GM19023 (cell line): ENCODE results near the gene UBASH3A.

ENCODE experiments used
- ATAC-seq: cut with Tn5 transposase; IDR thresholded peaks from one replicate; pipeline ENCODE4 v1.9.1; 2021; ENCODE audit warnings: mild to moderate bottlenecking, moderate library complexity; ENCODE audit not compliant: unreplicated experiment

The UBASH3A gene, protein sequence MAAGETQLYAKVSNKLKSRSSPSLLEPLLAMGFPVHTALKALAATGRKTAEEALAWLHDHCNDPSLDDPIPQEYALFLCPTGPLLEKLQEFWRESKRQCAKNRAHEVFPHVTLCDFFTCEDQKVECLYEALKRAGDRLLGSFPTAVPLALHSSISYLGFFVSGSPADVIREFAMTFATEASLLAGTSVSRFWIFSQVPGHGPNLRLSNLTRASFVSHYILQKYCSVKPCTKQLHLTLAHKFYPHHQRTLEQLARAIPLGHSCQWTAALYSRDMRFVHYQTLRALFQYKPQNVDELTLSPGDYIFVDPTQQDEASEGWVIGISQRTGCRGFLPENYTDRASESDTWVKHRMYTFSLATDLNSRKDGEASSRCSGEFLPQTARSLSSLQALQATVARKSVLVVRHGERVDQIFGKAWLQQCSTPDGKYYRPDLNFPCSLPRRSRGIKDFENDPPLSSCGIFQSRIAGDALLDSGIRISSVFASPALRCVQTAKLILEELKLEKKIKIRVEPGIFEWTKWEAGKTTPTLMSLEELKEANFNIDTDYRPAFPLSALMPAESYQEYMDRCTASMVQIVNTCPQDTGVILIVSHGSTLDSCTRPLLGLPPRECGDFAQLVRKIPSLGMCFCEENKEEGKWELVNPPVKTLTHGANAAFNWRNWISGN

DNA sequence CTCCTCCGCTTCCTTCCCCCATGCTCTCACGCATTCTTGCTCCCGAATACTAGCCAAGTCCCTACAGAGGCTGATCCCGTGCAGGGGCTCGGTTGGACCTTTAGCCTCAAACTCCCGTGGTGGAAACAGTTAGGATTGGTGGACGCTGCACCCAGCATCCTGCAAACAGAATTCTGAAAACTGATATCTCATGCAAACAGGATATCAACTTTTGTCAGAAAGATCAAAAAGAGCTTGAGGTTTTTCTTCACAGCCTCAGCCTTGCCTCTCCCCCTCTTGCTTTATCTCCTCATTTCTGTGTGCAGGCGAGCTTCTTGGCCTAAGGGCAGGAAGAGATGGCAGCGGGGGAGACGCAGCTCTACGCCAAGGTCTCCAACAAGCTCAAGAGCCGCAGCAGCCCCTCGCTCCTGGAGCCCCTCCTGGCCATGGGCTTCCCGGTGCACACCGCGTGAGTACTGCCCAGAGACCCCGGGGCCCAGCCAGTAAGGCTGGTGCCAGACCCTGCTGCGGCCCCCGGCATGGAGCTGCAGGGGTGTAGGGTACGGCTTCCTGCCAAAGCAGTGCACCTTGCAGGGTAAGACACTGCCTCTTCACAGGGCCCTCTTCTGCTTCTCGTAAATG is at the start of gene UBASH3A:
TSS of gene UBASH3A (plus strand) at position 292 of the 621 bp plus-strand sequence. CDS start at position 336, 44 bp downstream.
- ATAC-seq: no peak

DNA sequence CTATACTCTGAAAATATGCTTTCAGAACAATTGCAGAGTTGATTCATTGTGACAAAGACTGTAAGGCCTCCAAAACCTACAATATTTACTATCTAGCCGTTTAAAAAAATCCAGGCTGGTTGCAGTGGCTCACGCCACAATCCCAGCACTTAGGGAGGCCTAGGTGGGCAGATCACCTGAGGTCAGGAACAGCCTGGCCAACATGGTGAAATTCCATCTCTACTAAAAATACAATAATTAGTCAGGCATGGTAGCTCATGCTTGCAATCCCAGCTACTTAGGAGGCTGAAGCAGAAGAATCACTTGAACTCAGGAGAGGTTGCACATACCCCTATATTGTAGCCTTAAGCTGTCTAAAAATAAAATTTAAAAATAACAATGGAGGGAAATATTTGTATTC is 47.7 kb upstream of the UBASH3A start:
- ATAC-seq: no peak

DNA sequence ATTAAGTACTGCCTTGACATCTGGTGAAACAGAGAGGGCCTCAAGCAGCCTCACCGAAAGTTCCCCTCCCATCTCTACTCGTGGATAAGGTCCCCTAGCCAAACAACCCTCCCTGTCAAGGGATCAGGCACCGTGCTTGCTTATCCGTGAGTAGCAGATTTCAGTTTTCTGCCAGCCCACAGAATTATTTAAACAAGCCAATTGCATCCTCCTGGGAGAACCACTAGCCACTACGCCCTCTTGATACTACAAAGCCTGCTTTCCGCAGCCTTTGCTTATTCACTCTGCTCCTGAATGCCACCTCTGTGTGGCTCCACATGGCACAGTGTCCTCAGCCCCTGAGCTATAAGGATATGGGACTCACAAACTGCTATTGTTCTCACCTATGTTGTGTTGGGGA is 47.1 kb upstream of the UBASH3A start:
- no peak for ATAC-seq

DNA sequence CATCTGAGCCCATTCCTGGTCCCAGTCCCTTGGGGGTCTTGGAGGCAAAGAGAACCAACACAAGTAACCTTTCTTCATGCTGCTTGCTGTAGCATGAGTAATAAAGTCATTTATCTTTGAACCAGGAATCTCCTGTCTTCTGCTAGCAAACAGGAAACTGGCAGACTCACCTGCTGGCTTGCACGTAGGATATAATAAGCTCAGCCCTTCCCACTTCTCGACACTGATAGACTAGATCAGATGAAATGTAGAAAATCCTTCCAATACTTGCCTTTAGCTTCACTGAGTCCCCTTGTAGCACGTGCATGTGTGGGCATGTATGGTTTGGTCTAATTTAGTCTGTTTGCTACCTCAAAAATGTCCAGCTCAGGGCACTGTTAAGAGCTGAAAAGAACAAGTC is 46.4 kb upstream of the UBASH3A start:
- no peak for ATAC-seq

DNA sequence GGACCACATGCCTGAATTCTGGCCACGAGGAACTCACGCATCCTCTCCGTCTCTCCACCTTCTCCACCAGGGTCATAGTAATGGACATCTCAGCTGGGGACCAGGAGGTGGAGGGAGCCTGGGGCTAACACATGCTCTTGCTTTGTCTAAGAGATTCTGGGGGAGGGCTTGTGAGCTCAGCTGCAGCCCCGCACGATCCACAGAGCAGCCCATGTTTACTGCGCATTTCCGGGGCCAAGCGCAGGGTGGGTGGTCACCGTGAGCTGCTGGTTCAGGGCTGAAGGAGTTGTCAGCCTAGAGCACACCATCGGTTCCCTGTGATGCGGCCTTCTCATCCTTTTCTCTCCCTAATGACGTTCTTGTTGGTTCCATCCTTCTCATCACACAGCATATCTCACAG is 45.4 kb upstream of the UBASH3A start:
- ATAC-seq: no peak

DNA sequence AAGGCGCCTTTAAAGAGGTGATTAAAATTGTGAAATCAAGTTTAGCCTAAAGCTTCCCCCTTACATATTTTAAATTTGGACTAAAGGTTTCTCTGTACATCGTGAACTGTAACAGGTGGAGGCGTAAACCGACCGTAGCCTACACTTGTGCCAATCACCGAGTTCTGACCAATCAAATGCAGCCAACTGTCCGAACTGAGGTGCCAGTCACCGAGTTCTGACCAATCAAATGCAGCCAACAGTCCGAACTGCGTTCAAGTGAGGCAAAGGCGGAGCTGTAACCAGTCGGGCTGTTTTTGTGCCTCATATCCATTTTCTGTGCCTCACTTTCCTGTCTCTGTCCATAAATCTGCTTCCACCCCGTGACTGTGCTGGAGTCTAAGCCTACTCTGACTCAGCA is 44.8 kb upstream of the UBASH3A start:
- no peak for ATAC-seq

DNA sequence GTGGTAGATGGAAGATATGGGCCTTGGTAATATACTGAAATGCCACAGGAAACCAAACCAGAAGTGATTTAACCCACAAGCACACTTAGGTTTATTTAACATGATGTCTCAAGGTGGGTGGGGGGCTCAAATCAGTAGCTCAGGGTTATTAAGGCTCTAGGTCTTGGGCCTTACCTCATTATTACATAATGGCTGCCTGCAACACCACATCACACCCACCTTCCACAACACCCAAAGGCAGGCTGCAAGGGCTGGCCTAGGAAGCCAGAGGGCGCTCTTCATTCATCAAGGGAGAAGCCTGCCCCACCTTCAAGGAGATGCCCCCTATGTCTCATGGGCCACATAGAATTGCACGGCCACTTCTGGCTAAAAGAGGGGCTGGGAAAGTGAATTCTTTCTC is 43.4 kb upstream of the UBASH3A start:
- no peak for ATAC-seq

DNA sequence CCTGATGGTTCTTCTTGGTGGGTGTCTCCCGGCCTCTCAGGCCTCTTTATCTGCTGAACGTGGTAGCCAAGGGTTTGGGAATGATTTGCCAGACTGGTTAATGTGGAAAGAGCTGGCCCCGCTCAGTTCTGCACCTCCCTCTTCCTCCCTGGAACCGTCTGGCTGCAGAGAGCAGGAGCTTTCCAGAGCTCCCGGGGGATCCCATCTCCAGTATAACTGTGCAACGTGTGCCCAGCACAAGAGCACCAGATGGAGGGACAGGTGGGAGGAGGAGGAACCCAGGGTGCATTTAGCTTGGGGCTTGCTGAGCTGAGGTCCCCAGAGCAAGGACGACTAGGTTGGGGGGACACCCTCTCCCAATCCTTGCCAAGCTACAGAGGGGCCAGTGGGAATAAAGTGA is 42.4 kb upstream of the UBASH3A start:
- ATAC-seq: no peak

DNA sequence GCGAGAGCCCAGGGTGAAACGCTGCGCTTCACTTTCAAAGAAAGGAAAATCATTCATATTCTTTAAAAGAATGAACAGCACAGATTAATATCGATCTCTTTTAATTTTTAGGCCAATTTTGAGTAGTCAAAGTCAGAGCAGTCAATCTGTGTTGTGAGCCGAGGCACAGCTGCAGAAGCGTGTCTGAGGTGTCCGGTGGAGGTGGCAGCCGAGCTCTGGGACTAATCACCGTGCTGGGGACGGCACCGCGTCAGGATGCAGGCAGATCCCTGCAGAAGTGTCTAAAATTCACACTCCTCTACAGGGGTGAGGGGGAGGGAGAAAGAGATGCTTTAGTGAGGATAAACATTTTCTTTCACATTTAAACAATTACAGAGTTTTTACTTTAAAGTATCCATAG is 41.5 kb upstream of the UBASH3A start:
- no peak for ATAC-seq

DNA sequence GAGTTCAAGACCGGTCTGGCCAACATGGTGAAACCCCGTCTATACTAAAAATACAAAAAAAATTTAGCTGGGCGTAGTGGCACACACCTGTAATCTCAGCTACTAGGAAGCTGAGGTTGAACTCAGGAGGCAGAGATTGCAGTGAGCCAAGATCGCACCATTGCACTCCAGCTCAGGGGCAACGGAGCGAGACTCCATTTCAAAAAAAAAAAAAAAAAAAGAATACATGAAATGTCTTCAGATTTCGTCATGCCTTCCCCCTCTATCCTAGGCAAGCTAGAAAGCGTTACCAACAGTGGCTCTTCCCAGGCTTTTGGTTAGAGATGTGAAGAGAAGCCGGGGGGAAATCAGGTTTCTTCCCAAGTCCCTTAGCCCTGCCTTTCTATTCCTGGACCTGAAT is 41.0 kb upstream of the UBASH3A start:
- no peak for ATAC-seq

DNA sequence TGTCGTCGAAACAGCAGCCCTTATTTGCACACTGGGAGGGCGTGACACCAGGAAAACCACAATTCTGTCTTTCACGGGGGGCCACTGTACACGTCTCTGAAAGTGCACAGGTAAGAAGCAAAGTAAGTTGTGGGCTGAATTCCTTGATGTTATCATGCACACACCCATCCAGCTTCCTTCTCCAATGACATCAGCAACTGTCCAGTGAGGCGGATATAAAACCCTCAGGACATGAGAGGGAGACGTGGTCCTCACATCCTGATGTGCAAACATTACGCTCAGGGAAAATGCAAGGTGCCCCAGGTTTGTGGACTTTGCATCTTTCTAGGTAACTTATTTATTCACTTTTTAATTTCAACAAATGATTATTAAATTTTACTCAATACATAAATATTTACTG is 40.4 kb upstream of the UBASH3A start:
- no peak for ATAC-seq

DNA sequence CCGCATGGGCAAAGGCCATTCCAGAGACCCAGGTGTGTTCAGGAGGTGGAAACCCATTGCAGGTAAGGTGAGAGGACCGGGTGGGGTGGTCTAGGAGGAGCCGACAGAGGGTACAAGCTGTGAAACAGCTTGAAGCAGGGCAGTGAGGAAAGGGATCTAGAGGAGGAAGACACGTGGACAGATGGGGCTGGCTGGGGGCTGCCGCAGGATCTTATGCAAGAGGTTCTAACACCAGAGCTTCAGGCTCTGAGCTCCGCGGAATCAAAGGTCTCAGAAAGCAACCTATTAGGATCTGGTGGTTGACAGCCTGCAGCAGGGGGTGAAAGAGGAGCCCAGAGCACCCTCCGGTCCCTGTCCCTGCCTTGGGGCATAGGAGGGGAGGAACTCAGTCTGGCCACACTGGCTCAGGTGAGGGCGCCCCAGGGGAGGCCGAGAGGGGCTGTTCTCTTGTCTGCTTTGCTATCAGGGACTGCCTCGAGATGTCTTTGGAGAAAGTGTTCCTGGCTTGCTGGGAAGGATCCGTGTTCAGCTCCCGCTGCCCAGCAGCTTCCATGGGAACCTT is 39.3 kb upstream of the UBASH3A start:
- no peak for ATAC-seq

DNA sequence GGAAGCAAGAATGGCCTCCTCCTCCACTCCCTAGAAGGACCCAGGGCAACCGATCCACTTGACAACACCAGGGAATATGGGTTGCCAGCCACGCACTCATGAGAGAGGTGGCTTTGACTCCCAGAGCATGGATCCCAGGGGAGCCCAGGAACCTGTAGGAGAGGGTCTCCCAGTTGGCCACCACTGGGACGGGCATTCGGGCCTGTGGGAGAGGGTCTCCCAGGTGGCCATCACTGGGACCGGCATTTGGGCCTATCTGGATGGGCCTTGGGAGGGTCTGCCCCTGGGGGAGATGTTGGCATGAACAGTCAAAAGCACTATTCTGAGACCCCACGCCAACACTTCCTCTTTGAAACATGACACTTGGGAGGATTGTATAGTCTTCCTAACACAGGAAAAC is 37.9 kb upstream of the UBASH3A start:
- no peak for ATAC-seq

DNA sequence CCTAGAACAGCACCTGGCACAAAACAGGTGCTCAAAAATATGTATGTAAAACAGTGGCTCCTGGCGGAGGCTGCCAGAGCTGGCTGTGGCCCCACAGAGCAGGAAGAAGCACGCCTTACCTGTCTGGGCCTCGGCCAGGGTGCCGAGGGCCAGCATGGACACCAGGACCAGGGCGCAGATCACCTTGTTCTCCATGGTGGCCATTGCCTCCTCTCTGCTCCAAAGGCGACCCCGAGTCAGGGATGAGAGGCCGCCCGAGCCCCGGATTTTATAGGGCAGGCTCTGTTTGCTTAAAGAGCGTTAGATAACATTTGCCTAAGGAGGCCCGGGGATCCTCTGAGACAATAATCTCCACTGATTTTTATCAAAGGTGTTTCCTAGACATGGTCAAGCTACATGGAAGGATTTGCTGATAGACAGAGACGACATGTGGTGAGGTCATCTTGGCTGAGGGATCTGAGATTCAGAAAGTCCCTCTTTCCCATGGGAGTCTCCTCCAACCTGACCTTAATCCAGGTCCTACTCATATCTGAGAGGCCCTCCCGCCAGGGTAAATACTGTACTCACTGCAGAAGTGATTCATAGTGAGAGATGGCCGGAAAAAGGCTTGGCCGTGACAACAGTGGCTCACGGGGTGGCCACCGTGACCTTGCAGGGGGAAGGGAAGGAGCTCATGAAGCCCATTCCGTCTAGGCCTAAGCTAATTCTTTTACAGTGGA is 37.3 kb upstream of the UBASH3A start, which contains the start of gene TFF1:
TSS of gene TFF1 (minus strand) at position 244 of the 719 bp plus-strand sequence. CDS start at position 204, 40 bp downstream.
- ATAC-seq: no peak

DNA sequence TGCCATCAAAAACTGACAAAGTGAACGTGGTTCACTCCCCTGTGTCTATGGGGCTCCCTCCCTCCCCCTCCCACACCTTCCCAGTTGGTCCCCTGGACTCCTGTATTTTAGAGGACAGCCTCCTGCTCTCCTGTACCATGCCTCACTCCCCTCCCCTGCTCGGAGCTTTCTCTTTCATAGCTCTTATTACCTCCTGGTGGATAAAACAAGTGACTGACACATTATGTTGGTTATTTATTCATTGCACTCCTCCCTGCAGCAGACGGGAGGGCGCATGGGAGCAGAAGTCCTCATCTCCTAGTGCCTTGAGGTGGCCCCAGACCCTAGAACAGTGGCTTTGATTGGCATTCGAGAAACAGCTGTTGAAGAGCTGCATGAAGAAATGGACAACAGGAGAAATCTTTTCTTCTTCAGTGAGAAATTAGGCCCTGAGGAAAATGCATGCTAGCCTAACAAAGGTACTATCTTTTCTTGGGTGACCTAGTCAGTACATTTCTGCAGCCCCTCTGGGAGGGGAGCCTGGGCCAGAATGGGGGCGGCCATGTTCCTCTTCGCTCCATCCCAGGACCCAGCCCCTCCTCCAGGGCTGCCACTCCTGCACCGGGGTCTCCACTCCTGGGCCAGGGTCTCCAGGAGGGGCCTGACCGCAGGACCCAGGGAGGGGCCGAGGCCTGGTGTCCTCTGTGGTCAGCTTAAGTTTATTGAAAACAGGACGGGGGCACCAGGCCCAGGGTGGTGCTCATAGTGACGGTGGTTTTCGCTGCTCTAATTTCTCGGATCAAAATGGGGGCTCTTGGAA is 36.1 kb upstream of the UBASH3A start:
- no peak for ATAC-seq

DNA sequence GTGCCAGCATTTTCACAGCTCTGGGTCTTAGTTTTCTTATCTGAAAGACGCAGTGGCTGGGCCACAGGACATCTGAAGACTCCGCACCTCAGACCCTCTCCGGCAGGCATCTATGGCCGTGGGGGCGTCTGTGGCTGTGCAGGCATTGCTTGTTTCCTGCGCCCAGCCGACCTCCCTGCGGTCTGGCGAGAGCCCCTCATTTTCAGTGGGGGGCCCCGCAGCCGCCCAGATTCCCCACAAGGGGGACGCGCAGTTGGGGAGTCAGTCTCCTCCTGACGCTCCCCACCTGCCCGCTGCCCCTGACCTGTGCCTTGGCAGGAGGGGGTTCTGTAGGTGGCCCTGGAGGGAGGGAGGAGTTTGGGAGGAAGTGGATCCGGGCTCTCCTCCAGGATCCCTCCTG is 33.9 kb upstream of the UBASH3A start:
- ATAC-seq: no peak

DNA sequence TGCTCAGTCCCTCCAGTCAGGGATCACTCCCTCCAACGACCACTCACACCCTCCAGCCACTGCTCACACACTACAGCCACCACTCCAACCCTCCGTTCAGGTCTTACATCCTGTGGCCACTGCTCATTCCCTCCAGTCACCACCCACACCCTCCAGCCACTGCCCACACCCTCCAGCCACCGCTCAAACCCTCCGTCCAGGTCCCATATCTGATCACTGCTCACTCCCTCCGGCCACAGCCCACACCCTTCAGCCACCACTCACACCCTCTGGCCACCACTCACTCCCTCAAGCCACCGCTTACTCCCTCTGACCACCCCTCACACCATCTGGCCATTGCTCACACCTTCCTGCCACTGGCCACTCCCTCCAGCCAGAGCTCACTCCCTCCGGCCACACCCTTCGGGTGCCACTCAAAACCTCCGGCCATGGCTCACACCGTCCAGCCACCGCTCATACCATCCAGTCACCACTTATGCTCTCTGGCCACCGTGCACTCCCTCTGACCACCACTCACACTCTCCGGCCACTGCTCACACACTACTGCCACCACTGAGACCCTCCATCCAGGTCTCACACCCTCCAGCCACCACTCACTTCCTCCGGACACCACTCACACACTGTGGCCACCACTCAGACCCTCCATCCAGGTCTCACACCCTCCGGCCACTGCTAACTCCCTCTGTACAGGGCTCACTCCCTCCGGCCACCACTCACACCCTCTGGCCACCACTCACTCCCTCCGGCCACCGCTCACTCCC is 32.6 kb upstream of the UBASH3A start:
- no peak for ATAC-seq

DNA sequence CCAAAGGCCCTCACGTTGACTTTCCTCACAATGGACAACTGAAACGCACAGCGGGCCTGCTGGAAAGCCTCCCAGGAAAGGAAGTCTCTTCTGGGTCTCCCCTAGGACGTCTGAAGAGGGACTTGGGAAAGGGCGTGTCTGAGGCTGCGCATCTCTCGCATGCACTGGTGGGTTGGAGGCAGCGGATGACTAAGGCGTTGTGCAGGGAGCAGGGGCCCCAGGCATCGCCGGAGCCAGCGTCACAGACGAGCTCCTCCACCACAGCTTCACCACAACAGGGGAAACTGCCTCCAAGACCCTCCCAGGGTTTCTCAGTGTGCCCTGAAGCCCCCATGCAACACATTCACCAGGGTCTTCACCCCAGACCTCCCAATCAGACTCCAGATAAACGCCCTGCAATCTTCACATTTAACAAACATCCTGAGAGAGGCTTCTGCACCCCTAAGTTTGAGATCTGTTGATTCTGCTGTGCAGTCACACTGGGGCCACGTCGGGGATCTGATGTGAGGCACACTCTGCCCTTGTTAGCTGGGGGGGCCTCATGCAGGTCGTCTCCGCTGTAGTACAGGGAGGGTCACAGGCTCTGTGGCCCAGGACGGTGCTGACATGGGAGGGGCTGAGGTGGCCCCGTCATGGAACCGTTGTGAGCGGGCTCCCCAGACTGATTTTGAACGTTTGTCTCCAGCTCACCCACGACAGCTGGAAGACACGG is 30.4 kb upstream of the UBASH3A start:
- no peak for ATAC-seq
